OCI-LY7 (cell line): ENCODE measurements around the gene TMEM217.

Source experiments
- CTCF ChIP-seq: fragments of 200-600 bp; sonication (generic); conservative IDR thresholded peaks from 2 replicates; pipeline ENCODE4 v1.5.1; 2014; ENCODE audit warnings: mild to moderate bottlenecking, antibody characterized with exemption, low read length, moderate library complexity, mixed read lengths
- EZH2phosphoT487 ChIP-seq: fragments of 200-600 bp; sonication (generic); IDR thresholded peaks from 2 replicates; pipeline ENCODE4 v1.6.1; 2018; ENCODE audit warnings: low read depth, borderline replicate concordance, mild to moderate bottlenecking, mixed run types, antibody characterized with exemption, low read length, moderate library complexity, mixed read lengths

- TF ChIP-seq CTCF: no peak
- TF ChIP-seq EZH2phosphoT487: no peak
Observed at GRCh38 chr6:37222992-37223391, 35.0 kb downstream of the TMEM217 start.
